Fibroblast of gingiva (primary cell): ENCODE data around the gene PALMD.
A peak's percentile ranks its signal among the peaks of the same experiment; 100 is the strongest.

ENCODE experiments used
- DNase-seq: peaks from one replicate; pipeline ENCODE4 v3.0.0-alpha.2; 2011; ENCODE audit warnings: low read depth

The PALMD gene

GRCh38 chr1:99645699-99646531, at the start of gene PALMD:
TSS of gene PALMD (plus strand) at chr1:99646113. CDS start at chr1:99646318, 205 bp downstream.
- no peak for DNase-seq

- no peak for DNase-seq
Measured at GRCh38 chr1:99598738-99599411, 47.0 kb upstream of the PALMD start.

DNA sequence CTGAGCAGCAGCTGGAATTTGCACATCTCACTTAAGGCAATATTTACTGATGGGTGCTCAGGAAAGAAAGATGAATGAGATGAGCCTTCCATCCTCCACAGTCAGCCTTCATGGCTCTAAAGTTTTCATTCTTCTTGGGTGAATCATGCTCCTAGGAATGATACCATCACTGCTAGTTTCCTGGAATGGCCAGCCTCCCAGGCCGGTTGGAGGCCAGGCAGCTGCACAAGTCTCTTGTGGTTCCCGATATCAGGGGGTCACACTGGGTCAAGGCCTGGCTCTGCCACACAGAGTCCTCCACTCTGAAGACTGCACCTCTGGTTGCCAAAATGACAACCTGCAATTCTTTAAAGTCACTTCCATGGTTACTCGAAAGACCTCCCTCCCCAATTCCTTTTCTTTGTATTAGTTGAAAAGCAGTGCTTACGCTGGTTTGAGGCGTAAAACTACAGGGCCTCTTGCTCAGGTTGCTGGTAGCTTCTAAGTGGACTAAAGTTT, 46.2 kb upstream of the PALMD start:
- DNase-seq = peak; percentile 13

DNA sequence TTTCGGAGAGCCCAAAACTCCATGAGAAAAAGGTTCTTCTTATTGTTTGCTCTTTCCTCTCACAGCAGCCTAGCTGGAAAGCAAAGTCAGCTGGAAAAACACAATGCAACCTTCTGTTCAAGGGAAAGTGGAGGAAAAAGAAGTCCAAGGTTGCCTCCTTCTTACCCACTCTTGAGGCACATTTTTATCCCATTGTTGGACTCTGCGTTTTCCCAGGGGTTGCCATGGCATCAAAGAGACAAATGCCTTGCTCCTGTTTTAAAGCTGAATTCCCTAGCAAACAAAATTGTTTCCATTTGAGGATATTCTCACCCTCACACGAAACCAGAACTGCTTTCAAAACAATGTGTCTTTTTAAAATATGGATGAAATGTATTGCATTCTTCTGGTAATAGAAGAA, 45.1 kb upstream of the PALMD start:
- no peak for DNase-seq

GRCh38 chr1:99601208-99601607, 44.7 kb upstream of the PALMD start:
- no peak for DNase-seq

DNA sequence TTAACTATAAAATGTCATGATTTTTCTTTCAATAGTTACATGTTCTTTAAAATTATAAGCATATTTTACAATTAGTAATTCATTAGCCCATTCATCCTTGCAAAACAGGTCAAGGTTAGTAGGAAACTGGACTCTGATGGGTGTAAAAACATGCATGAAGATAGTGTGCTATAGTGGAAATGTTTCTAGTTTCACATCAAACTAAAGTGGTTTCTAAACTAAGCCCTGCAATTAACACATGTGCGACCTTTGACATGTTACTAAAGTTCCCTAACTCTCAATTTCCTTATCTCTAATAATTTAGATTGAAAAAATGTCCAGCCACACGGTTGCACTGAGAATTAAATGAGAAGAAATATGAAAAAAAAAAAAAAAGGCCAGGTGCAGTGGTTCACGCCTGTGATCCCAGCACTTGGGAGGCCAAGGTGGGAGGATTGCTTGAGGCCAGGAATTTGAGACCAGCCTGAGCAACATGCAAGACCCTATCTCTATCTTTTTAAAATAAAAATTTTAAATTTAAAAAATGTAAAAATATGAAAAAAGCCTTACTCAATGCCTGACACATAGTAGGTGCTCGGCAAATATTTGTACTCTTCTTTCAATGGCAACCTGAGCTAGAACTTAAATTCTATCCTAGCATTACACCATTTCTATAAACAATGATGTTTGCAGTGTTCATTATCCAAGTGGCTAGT, 44.1 kb upstream of the PALMD start:
- DNase-seq = no peak

DNA sequence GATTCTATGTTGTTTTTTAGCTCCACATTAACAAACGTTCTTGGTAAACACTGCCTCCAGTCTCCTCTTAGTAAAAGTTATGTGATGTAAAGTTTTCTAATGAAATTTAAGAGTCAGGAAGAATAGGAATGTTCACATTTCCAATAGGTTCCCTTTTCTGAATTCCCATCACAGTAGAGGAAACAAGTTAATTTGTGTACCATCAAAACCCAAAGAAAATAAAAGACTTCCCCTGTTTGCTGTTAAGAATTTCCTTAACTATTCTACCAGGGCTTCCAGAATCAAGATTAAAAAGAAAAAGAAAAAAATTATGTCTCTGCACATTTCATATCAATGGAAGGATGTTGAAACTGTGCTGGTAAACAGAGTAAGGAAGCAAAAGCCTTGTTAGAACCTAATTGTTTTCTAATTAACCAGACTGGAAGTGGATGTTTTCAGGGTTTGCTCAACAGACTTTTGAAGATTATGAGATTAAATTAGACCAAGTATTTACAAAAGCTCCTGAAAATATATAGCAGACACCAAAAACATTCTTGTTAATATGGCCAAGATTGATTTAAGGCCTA, 43.4 kb upstream of the PALMD start:
- DNase-seq = no peak

DNA sequence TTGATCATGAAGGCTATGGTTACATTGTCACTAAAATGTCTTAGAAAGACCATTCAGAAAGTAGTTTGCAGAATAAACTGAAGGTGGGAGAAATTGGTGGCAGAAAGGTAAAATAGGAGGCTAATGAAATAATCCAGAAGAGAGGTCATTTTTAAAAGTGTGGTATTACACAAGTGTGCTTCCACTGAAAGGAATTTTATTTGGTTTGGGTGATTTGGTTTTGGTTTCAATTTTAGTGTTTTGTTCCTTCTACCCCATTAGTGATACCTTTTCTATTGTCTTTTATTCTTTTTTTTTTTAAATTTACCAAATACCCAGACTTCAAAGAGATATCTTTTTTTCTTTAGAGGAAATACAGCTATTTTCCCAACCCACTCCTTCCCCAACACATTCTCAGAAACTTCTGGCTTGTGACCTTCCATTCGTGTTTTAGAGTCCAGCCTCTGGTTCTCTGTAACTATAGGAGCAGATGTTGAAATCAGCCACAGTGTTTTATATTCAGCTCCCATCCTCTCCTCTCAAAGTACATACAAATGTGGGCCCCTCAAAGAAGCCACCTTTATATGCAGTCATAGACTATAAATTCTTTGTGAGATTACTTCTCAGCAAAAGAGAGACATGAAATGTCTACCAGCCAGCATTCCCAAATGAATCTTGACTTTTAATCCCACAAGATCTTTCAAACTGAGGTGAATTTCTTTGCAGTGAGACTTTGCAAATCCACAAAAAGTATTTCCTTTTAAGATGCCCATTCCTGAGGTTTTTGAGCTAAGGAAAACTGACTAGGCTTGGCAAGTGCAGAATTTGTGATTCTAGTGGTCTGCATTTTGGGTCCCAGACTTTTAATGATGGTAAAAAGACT, 42.0 kb upstream of the PALMD start:
- peak; percentile 24 for DNase-seq

- peak; percentile 9 for DNase-seq
Measured at GRCh38 chr1:99606306-99606705, 39.6 kb upstream of the PALMD start.

- DNase-seq = no peak
Measured at GRCh38 chr1:99607590-99607989, 38.3 kb upstream of the PALMD start.

DNA sequence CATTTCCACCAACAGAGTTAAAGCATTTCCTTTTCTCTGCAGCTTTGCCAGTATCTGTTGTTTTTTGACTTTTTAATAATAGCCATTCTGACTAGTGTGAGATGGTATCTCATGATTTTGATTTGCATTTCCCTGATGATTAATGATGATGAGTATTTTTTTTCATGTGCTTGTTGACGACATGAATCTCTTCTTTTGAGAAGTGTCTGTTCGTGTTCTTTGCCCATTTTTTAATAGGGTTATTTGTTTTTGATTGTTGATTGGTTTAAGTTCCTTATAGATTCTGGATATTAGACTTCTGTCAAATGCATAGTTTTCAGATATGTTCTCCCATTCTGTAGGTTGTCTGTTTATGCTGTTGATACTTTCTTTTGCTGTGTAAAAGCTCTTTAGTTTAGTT, 37.9 kb upstream of the PALMD start:
- no peak for DNase-seq

DNA sequence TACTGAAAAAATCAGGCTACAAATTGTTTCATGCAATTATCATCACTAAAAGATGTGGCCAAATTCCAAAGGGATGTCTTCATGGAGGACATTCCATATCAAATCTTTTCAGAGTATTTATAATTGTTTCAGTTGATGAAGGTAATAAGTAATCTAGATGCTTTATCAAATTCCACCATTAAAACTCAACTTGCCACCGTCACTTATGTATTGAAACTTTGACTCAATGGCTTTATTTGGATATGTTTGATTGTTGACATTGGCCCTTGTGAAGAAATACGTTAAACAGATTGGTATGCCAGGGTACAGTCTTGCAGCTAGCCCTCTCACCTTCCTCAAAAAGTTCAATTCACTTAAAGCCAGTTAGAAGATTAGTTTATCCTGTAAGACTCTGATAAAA, 32.2 kb upstream of the PALMD start:
- DNase-seq = no peak

DNA sequence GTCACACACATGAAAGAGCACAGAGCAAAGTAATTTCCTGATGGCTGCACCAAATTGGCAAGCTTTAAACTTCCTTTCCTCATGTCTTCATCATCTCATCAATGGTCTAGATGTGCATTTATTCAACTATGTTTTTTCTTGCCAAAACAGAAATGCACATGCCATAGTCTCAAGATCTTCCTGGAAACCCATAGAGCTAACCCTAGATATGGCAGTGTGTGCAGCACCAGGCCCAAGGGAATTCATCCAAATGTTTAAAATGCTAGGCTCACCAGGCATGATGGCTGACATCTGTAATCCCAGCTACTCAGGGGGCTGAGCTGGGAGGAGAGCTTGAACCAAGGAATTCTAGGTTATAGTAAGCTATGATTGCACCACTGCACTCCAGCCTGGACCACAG, 31.2 kb upstream of the PALMD start:
- DNase-seq = no peak

DNA sequence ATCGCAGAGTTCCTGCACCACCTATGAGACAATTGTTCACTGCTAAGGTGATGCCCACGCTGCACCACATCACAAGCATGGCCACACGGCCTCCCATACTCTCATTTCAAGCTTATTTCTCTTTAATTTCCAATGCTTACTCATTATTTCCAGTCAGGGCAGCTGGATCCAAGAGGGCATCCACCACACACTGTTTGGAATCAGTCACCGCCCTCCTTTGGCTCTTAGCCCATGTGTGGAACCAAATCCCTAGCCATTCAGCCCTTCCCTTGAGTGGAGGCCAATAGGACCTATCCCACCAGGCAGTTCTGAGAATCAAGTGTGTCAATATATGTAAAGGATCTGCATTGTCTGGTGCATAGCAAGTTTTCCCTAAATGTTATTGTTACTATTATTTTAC, 26.3 kb upstream of the PALMD start:
- DNase-seq = peak; percentile 3

- DNase-seq = no peak
Measured at GRCh38 chr1:99621340-99621901, 24.5 kb upstream of the PALMD start.

DNA sequence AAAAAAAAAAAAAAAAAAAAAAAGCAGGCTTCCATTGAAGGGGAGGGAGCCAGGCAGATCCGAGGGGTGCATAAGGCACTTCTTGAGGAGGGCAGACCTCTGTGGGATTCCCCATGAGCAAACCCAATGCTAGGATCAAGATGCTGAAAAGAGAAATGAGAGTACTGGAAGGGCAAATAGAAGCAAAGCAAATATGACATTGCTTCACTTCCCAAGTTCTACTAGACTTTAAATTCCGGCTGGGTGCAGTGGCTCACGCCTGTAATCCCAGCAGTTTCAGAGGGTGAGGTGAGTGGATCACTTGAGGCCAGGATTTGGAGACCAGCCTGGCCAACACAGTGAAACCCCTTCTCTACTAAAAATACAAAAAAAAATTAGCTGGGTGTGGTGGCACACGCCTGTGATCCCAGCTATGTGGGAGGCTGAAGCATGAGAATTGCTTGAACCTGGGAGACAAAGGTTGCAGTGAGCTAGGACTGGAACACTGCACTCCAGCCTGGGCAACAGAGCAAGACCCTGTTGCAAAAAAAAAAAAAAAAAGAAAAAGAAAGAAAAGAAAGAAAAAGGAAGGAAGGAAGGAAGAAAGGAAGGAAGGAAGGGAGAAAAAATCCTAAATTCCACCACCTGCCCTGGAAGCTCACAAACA, 23.1 kb upstream of the PALMD start:
- no peak for DNase-seq

- DNase-seq = no peak
Measured at GRCh38 chr1:99623554-99623953, 22.4 kb upstream of the PALMD start.

DNA sequence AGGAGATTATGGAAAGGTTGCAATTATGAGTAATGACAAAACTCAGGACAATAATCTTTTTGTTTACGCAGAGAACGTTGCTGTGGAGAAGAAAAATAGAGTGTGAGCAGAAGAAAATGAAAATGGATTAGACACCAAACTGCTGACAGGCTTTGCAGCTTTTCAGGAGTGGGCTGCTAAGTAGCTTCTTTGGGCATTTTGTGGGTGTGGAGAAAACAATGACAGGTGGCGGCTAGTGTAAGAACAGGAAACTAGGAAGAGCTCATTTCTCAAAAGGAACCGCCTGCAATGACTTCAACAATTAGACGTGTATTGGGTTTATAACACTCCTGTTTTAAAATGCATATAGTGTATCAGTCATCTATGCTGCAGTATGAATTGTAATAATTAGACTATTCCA, 18.3 kb upstream of the PALMD start:
- no peak for DNase-seq

DNA sequence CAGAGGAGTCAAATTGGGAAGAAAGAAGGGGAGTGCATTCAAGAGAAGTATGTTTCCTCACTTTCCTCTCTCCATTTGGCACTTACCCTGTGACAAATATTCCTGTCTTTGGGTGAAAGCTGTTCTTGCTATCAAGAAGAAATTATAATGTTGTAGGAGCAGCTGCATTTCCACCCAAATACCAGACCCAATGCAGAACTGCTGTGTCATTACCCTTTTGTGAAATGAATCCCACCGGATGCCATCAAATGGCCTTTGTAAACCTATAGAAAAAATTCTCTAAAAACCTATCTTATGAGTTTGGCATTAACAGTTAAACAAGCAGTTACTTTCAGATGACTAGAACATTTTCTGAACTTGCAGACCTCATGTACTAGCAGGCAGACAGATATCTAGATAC, 16.7 kb upstream of the PALMD start:
- DNase-seq = no peak

DNA sequence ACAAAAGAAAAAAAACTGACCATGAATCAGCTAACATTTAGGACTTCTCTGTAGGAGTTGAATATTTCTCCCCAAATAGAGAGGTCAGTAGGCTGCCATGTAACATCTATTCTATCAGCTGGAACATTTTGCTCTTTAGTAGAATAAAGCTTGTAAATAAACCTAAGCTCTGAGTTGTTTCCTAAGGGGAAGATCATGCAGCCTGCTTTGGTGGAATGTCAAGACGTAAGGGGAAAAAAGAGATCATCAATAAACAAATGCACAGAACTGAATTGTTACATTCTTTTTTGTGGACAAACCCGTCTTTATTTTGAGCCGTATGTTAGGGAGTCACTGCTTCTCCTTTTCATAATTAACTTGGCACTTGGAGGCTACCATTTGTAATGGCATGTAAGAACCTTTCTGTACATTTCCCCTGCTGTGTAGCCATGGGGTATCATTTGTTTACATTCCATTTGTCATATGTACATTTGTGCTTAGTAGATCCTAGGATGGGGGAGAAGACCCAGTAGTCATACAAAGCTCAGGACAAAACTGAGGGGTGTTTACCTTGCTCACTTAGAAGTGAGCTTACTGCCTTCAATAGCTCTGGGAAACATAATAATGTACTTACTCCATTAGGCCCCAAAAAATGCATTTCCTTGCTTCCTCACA, 10.8 kb upstream of the PALMD start:
- no peak for DNase-seq
